Endothelial cell of umbilical vein (primary cell): Measurements from ENCODE around the gene USPL1. TPM values are rescaled to one million over a fixed set of nuclear protein-coding genes. Genes with fewer than 3 reads are reported as not detected.

Experiments
- BruUV-seq: library from RNA; stranded (reverse); fragments of 400-500 nt; replicated peaks from 2 replicates; lab custom pipeline; 2021; lab: Mats Ljungman, UMichigan
- CTCF ChIA-PET: fragments of 300-600, 350-600 bp; sonication (Branson Sonifier 250); formaldehyde crosslinking; loops from one replicate; lab custom pipeline; 2021; ENCODE audit warnings: antibody characterized with exemption, inconsistent platforms; lab: Charles Lee
- POLR2A ChIA-PET: fragments of 300-600, 350-600 bp; sonication (Branson Sonifier 250); formaldehyde crosslinking; loops from one replicate; lab custom pipeline; 2021; ENCODE audit warnings: antibody characterized with exemption, inconsistent platforms; lab: Charles Lee
- DNase-seq: peaks from one replicate; pipeline ENCODE4 v3.0.0-alpha.2; 2011; ENCODE audit warnings: low read depth, low spot score
- FAIRE-seq: peaks from 2 replicates; lab custom pipeline; 2011; peaks lifted over from hg19 to GRCh38; lab: Jason Lieb, UNC
- H2AFZ ChIP-seq: 2 replicates; pipeline ENCODE4 v1.6.0; 2012; ENCODE audit warnings: low read depth, low read length, control low read depth, inconsistent platforms
- H3K27ac ChIP-seq: 2 replicates; pipeline ENCODE4 v1.5.1; 2011; ENCODE audit warnings: low read depth, mild to moderate bottlenecking, control low read depth, low read length, moderate library complexity; ENCODE audit not compliant: insufficient read depth
- H3K27me3 ChIP-seq, 2 experiments: 2 replicates each; pipeline versions ENCODE4 v1.6.0 to v1.6.1; 2011; ENCODE audit warnings: low read length in 2 of 2, mixed read lengths in 1 of 2; ENCODE audit not compliant: control insufficient read depth in 2 of 2, insufficient read depth in 2 of 2
- H3K36me3 ChIP-seq, 2 experiments: 2 replicates in 1 of 2; 3 replicates in 1 of 2; pipeline ENCODE4 v1.5.1; 2011; ENCODE audit warnings: low read length in 2 of 2, mild to moderate bottlenecking in 1 of 2, moderate library complexity in 1 of 2; ENCODE audit not compliant: control insufficient read depth in 2 of 2, insufficient read depth in 2 of 2; ENCODE audit errors: extremely low read depth in 1 of 2
- H3K4me1 ChIP-seq: 3 replicates; pipeline ENCODE4 v1.5.1; 2011; ENCODE audit warnings: mild to moderate bottlenecking, low read length; ENCODE audit not compliant: control insufficient read depth, insufficient read depth; ENCODE audit errors: extremely low read depth
- H3K4me2 ChIP-seq: 2 replicates; pipeline ENCODE4 v1.6.1; 2011; ENCODE audit warnings: low read length, control low read depth, mixed read lengths; ENCODE audit not compliant: insufficient read depth
- H3K4me3 ChIP-seq, 3 experiments: fragments of 200-600 bp in 1 of 3; sonication (generic), shearing (Covaris generic) in 1 of 3; replicated peaks in 1 of 3; 2 replicates each; pipeline ENCODE4 v1.5.1; 2011 to 2016; ENCODE audit warnings: control low read depth in 3 of 3, low read length in 3 of 3, mild to moderate bottlenecking in 2 of 3, inconsistent platforms in 1 of 3, low read depth in 1 of 3, moderate library complexity in 1 of 3; ENCODE audit not compliant: insufficient read depth in 1 of 3
- H3K79me2 ChIP-seq: 2 replicates; pipeline ENCODE4 v1.6.0; 2012; ENCODE audit warnings: low read length, inconsistent platforms; ENCODE audit not compliant: control insufficient read depth, insufficient read depth
- H3K9ac ChIP-seq: replicated peaks from 2 replicates; pipeline ENCODE3; 2011; ENCODE audit warnings: low read length, control low read depth; ENCODE audit not compliant: insufficient read depth; ENCODE audit errors: extremely low read depth
- H3K9me1 ChIP-seq: replicated peaks from 3 replicates; pipeline ENCODE4 v1.6.0; 2011; ENCODE audit warnings: mild to moderate bottlenecking, low read length; ENCODE audit not compliant: control insufficient read depth, insufficient read depth; ENCODE audit errors: extremely low read depth
- H3K9me3 ChIP-seq: replicated peaks from 2 replicates; pipeline ENCODE4 v1.5.1; 2012; ENCODE audit warnings: low read length, inconsistent platforms; ENCODE audit not compliant: control insufficient read depth, insufficient read depth
- H4K20me1 ChIP-seq: replicated peaks from 2 replicates; pipeline ENCODE3; 2011; ENCODE audit warnings: mild to moderate bottlenecking, low read length; ENCODE audit not compliant: control insufficient read depth, insufficient read depth; ENCODE audit errors: extremely low read depth
- EZH2 ChIP-seq: IDR thresholded peaks from 2 replicates; pipeline ENCODE4 v1.6.1; 2012; ENCODE audit warnings: borderline replicate concordance, low read depth, mild to moderate bottlenecking, moderate library complexity, low read length, inconsistent platforms; ENCODE audit not compliant: severe bottlenecking
- FOS ChIP-seq: IDR thresholded peaks from 2 replicates; pipeline ENCODE4 v1.6.1; 2011; ENCODE audit warnings: mild to moderate bottlenecking, low read length, moderate library complexity, borderline replicate concordance; ENCODE audit not compliant: insufficient read depth
- GATA2 ChIP-seq: IDR thresholded peaks from 2 replicates; pipeline ENCODE4 v1.7.0; 2011; ENCODE audit warnings: low read depth, mild to moderate bottlenecking, moderate library complexity, mixed read lengths, low read length; ENCODE audit not compliant: insufficient read length, insufficient read depth
- JUN ChIP-seq: IDR thresholded peaks from 2 replicates; pipeline ENCODE4 v1.6.1; 2011; ENCODE audit warnings: borderline replicate concordance, low read depth; ENCODE audit not compliant: insufficient read length, insufficient read depth
- MAX ChIP-seq: IDR thresholded peaks from 2 replicates; pipeline ENCODE4 v1.6.1; 2011; ENCODE audit not compliant: insufficient read depth, insufficient read length
- MYC ChIP-seq: IDR thresholded peaks from one replicate; pipeline ENCODE4 v1.6.1; 2011; ENCODE audit warnings: mild to moderate bottlenecking, low read depth, low read length
- POLR2A ChIP-seq: IDR thresholded peaks from 2 replicates; pipeline ENCODE4 v1.6.1; 2012; ENCODE audit warnings: low read depth, mild to moderate bottlenecking, control low read depth, low read length
- POLR2AphosphoS5 ChIP-seq: IDR thresholded peaks from 2 replicates; pipeline ENCODE4 v1.6.1; 2012; ENCODE audit warnings: low read depth, mild to moderate bottlenecking, control low read depth, low read length, moderate library complexity; ENCODE audit not compliant: insufficient read depth
- dilution Hi-C: fragments of 300-500 bp; cut with MboI; formaldehyde crosslinking; loops from one replicate; pipeline ENCODE4 v1.15.0; 2019; ENCODE audit warnings: low sequenced_read_pairs; ENCODE audit not compliant: extremely low pct_ligation_motif_present
- intact Hi-C: fragments of 100-400 bp; cut with micrococcal nuclease; formaldehyde crosslinking; loops from one replicate; pipeline ENCODE4 v1.10.0; 2022
- polyA plus RNA-seq, 4 experiments: library from polyadenylated mRNA; depleted of rRNA in 3 of 4; stranded (reverse) in 3 of 4; unstranded in 1 of 4; fragments of >200 nt; gene quantifications; 2 replicates each; pipeline versions ENCODE4 v1.2.1 to v1.2.3, GENCODE V29; 2011 to 2012; ENCODE audit warnings: missing spikeins in 1 of 4
- total RNA-seq: library from RNA; stranded (reverse); gene quantifications from 2 replicates; pipeline ENCODE4 v1.2.3, GENCODE V29; 2021
- TF ChIP-seq, protein P1 (sequence below), 2 donors: IDR thresholded peaks; 1 replicate in 1 of 2; 2 replicates in 1 of 2; pipeline ENCODE4 v1.5.1; 2011; ENCODE audit warnings: low read length in 2 of 2, mild to moderate bottlenecking in 2 of 2, moderate library complexity in 2 of 2, control low read depth in 1 of 2, inconsistent platforms in 1 of 2, low read depth in 1 of 2; ENCODE audit not compliant: insufficient read depth in 1 of 2; ENCODE audit errors: extremely low read depth in 1 of 2

The USPL1 gene
- total and polyA plus RNA-seq, 2 donors (not counting 3 experiments of a cell fraction or from before 2014, with no cell fraction given) = 14.6 to 21.0 TPM

GRCh38 chr13:30608364-30608763 lies 9.4 kb upstream of the USPL1 start:
- no peaks in the 10 kb centered on the region for H3K27me3 ChIP-seq
- no peaks in the 10 kb centered on the region for H3K4me1 ChIP-seq
- dilution Hi-C loops (no loop called here), intact Hi-C loops (no loop called here)
- FAIRE-seq (no peak), DNase-seq (no peak)
- no peaks in the 10 kb centered on the region for H4K20me1 ChIP-seq
- H3K9me3 ChIP-seq = no peaks in the 10 kb centered on the region
- ChIA-PET POLR2A (interaction anchor here (1.3 kb wide), 1 partner anchor 8 kb away, joined by 4 read pairs; no protein-coding TSS in a partner anchor), CTCF (interaction anchor here (1.0 kb wide), 1 partner anchor 27 kb away, joined by 3 read pairs; no protein-coding TSS in a partner anchor)
- H3K27ac ChIP-seq = no peak overlapping the region
- no peaks in the 10 kb centered on the region for H3K79me2 ChIP-seq
- H3K4me3 ChIP-seq = no peak overlapping the region
- H3K4me2 ChIP-seq = no peak overlapping the region
- no peaks in the 10 kb centered on the region for H3K9me1 ChIP-seq
- no peak overlapping the region for H3K9ac ChIP-seq
- TF ChIP-seq EZH2 = no peak
- no peak for TF ChIP-seq POLR2AphosphoS5
- TF ChIP-seq MYC = no peak
- no peak for TF ChIP-seq POLR2A
- no peak for TF ChIP-seq JUN
- TF ChIP-seq MAX = no peak
- TF ChIP-seq, protein P1, sequence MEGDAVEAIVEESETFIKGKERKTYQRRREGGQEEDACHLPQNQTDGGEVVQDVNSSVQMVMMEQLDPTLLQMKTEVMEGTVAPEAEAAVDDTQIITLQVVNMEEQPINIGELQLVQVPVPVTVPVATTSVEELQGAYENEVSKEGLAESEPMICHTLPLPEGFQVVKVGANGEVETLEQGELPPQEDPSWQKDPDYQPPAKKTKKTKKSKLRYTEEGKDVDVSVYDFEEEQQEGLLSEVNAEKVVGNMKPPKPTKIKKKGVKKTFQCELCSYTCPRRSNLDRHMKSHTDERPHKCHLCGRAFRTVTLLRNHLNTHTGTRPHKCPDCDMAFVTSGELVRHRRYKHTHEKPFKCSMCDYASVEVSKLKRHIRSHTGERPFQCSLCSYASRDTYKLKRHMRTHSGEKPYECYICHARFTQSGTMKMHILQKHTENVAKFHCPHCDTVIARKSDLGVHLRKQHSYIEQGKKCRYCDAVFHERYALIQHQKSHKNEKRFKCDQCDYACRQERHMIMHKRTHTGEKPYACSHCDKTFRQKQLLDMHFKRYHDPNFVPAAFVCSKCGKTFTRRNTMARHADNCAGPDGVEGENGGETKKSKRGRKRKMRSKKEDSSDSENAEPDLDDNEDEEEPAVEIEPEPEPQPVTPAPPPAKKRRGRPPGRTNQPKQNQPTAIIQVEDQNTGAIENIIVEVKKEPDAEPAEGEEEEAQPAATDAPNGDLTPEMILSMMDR (IDR thresholded peaks at IDR 0.05; ENCODE audit: extremely low read depth in 1 of 2, insufficient read depth in 1 of 2, low read depth in 1 of 2, low read length in 2 of 2) = no peak
- no peak for TF ChIP-seq GATA2
- TF ChIP-seq FOS = no peak
- no peaks in the 10 kb centered on the region for H3K36me3 ChIP-seq
- no peak overlapping the region for H2AFZ ChIP-seq
- BruUV-seq = no TSS peak
